ENCODE data around the gene NKAIN2.
"Not testable (repeated sequence)": the region's sequence is repeated elsewhere in the genome, so short reads cannot be mapped to it uniquely, and the experiment has no call there.

Gene NKAIN2

GRCh38 chr6:124080483-124080882 lies 276.8 kb downstream of the NKAIN2 start:
- DNase-seq (ENCODE audit: low read depth): no peak

DNA sequence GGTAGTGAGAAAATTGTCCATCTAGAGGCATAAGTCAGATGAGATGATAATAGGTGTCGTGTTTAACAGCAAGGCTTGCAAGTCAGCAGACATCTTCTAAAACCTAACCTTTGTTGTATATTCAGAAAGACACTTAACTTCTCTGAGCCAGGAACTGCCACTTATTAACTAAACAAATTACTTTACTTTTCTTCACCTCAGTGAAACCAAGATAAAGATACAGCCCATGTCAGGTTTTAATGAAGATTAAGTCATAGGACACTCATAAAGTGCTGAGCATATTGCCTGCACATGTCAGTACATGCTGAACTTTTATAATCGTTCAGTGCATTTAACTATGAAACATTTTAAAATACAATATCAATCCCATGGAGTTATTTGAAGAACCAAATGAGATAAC lies 286.8 kb downstream of the NKAIN2 start:
- no peak for DNase-seq (ENCODE audit: low read depth)

DNA sequence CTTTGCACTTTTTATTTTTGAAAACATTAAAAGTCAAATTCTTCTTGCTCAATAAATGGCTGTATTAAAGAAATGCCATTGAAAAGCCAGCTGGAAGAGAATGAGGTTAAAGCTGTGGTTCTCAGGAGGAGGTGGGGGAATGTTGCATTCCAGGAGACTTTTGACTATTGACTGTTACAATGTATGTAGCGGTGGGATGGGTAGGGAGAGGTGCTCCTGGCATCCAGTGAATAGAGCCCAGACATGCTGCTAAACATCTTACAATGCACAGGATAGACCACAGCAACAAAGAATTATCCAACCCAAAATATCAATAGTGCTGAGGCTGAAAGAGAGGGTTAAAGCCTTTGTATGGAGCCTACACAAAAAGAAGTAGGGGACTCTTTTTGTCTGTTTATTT lies 295.9 kb downstream of the NKAIN2 start:
- no peak for DNase-seq (ENCODE audit: low read depth)

- no peak for DNase-seq (ENCODE audit: low read depth)
Measured at GRCh38 chr6:124110514-124110913, 306.8 kb downstream of the NKAIN2 start.

DNA sequence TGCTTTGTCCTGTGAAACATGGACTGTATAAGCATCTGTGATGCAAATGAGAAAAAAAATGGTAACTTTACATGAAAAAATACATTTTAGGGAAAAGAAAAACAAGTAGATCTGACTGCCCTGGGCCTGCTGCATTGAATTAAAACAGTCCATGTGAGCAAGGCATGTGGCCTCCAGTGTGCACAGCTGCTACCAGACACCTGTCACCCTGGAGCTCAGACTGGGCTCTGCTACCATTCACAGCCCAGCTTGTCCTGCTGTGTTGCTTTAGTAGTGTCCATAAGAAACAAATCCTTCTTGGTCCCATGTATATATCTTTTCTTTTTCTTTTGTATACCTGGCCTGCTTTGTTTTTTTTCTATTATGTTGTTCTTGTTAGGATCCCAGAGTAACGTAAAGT lies 315.9 kb downstream of the NKAIN2 start:
- DNase-seq (ENCODE audit: low read depth): no peak

DNA sequence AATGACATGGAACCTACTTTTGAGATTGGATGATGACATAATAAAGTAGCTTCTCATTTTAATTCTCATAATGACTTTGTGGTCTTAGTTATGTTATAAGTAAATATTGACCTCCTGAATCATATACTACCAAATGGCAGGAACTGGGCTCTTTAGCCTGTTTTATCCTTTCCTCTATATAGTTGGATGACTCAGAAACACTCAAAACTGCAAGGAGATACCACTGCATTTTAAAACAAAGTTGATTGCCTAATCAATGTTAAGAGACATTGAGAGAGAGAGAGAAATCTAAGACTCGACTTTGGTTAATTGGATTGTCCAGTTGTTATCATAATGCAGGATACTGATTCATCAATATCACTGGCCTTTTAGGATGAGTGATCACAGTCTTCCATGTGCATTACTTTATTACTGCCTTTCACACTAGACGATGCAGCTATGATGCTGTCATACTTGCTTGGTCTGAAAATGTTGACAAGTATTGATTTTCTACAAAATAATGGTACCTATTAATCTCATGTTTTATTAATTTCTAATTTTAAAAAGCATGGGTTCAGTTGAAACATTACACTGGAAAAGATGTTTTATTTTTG lies 320.0 kb downstream of the NKAIN2 start:
- no peak for DNase-seq (ENCODE audit: low read depth)

DNA sequence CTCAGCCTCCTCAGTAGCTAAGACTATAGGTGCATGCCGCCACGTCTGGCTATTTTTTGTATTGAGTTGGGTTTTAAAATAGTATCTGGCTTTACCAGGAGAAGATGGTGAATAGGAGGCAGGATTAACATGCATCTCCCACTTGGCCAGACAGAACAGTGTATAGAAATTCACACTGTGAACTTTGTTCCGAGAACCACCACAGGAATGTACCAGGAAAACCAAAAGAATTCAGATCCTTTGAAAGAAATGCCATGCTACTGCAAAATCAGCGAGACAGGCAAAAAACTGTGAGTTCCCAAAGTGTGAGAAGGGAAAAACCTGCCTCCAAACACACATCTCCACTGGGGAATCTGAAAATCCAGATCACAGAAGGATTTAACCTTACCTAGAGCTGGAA lies 327.6 kb downstream of the NKAIN2 start:
- no peak for DNase-seq (ENCODE audit: low read depth)

- no peak for DNase-seq (ENCODE audit: low read depth)
Measured at GRCh38 chr6:124131779-124132178, 328.1 kb downstream of the NKAIN2 start.

- no peak for DNase-seq (ENCODE audit: low read depth)
Measured at GRCh38 chr6:124132256-124132655, 328.6 kb downstream of the NKAIN2 start.

DNA sequence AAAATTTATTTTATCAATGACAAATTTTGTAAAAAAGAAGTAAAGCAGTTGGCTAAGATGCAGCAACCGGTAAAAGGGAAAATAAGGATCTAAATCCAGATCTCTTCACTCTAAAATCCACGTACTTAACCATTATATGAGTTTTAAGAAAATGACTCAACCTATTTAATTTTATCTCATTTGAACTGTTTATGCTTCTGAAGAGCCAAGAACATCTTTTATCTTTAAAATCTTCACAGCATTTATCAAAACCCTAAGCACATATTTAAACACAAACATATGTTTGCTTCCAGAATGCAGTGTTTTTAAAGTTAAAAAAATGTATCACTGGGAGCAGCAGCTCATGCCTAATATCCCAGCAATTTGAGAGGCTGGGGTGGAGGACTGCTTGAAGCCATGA lies 339.2 kb downstream of the NKAIN2 start:
- no peak for DNase-seq (ENCODE audit: low read depth)

GRCh38 chr6:124143435-124143834 lies 339.8 kb downstream of the NKAIN2 start:
- DNase-seq (ENCODE audit: low read depth): no peak

- DNase-seq (ENCODE audit: low read depth): no peak
Measured at GRCh38 chr6:124147621-124148020, 344.0 kb downstream of the NKAIN2 start.

DNA sequence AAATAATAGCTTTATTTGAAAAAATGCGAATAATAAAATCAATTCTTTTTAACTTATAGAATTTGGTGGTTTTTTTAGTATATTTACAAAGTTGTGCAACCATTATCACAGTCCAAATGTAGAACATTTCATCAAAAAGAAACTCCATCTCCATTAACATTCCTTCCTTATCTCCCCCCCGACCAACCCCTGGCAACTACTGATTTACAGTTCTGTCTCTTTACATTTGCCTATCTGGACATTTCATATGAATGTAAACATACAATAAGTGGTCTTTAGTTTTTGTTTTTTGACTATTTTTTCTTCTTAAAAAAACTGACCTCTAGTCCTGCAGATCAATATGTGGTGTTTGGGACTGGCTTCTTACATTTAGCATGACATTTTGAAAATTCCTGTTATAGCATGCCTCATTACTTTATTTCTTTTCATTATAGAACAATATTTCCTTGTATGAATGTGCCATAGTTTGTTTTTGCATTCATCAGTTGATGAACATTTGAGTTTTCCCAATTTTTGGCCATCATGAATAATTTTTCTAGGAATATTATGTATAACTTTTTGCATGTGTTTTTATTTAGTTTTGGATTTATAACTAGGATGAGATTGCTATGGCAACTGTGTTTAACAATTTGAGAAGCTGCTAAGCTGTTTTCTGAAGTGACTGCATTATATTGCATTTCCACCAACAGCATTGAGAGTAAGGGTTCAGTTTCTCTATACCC lies 344.7 kb downstream of the NKAIN2 start:
- DNase-seq (ENCODE audit: low read depth): no peak

GRCh38 chr6:124149646-124150045 lies 346.0 kb downstream of the NKAIN2 start:
- DNase-seq (ENCODE audit: low read depth): no peak

DNA sequence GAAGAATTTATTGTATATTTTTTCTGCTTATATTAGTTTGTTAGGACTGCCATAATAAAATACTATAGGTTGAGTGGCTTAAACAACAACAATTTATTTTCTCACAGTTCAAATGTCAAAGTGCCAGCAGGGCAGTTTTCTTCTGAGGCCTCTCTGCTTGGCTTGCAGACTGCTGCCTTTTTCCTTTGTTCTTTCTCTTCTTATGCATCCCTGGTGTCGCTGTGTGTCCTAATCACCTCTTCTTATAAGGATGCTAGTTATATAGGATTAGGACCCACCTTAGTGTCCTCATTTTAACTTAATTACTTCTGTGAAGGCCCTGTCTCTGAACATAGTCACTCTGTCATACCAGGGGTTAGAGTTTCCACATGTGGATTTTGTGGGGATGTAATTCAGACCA lies 354.4 kb downstream of the NKAIN2 start:
- no peak for DNase-seq (ENCODE audit: low read depth)

GRCh38 chr6:124163676-124164075 lies 360.0 kb downstream of the NKAIN2 start:
- DNase-seq (ENCODE audit: low read depth): no peak

DNA sequence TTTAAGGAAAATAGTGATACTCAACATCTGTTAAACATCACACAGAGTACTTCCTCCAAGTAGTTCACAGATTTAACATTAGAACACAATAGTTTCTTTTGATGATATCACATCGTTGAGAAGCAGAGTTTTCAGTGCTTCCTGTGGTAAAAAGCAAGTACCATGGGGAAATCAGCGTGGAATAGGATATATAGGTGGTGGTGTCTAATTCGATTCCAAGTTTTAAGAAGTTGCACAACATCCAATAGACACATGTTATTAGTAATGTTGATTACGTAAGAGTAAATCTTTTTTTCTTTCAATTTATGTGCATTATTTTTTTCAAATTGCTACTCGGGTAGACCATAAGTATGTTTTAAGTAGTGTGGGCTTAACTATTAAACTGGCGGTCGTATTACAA lies 360.7 kb downstream of the NKAIN2 start:
- peak; percentile 2 for DNase-seq (ENCODE audit: low read depth)

GRCh38 chr6:124167249-124167648 lies 363.6 kb downstream of the NKAIN2 start:
- DNase-seq (ENCODE audit: low read depth): not testable (repeated sequence)

DNA sequence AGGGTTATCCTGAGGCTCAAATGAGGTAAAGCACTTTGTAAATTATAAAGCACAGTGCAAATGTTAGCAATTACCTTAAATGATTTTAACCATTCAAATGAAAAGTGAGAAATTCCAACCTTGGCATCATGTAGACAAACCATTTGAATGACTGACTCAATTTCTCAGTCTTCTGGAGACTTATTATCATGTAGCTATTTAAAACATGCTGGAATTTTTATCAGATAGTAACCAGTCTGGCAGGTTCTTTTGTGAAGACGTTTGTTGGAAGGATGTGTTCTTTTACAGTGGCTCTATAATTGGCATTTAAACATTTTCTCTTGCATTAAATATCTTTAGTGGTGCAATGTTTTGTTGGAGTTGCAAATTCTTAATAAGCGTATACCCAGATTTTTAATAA lies 386.6 kb downstream of the NKAIN2 start:
- DNase-seq (ENCODE audit: low read depth): no peak

DNA sequence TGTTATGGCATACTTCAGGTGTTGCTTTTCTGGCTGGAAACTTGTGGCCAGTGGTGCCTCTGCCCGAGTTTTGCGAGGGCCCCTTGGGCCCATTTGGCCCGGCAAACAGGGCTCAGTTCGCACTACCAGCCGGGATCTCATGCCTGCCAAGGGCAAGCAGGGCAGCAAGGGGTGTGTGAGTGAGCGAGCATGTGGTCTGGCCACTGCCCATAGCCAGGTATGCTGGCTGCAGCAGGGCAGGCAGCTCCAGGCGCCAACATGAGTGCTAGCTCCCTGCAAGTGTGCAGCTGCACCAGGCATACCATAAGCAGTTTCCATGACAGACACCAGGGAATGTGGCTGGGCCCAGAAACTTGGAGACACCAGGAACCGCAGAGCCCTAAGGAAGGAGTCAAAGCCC lies 389.5 kb downstream of the NKAIN2 start:
- DNase-seq (ENCODE audit: low read depth): no peak

DNA sequence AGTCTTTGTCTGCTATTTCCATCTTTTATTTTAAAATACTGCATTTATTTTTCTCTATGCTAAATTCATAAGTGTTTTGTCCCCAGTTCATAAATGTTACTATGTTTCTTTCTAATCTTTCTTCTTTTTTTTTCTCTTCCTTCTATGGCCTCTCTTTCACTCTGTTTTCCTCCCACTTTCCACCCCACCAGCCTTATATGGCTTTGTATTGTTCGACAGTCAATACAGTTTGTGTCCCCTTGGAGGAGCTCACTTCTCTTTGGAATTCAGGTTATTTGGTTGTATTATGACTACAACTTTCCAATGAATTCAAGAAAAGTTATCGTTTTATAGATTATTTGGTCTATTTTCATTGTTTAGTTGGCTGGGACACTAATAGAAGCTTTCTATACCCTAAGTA lies 393.5 kb downstream of the NKAIN2 start:
- DNase-seq (ENCODE audit: low read depth): no peak

- DNase-seq (ENCODE audit: low read depth): no peak
Measured at GRCh38 chr6:124199286-124199685, 395.6 kb downstream of the NKAIN2 start.

DNA sequence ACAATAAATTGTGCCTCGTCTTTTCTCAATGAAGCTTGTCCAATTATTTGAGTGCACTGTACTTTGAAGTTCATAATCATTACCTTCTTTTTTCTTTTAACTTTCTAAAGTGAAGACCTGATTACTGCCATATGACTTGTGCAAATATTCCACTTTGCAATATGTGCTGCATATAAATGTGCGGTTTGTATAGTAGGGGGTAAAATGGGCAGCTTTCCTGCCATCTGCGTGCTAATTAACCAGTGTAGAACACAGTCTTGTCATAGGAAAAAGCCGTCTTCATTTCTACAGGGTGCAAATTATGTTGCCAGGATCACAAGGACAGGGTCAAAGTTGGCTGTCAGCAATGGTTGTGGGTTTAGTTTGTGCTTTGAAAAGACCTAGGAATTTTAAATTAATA lies 397.0 kb downstream of the NKAIN2 start:
- no peak for DNase-seq (ENCODE audit: low read depth)

Data from fibroblast of the conjunctiva (primary cell).